Endothelial cell of umbilical vein (primary cell): ENCODE data around the gene METTL21A. TPM values are rescaled to one million over a fixed set of nuclear protein-coding genes. Genes with fewer than 3 reads are reported as not detected.

Source experiments
- Bru-seq: library from RNA; stranded (reverse); fragments of 400-500 nt; gene quantifications from one replicate; lab custom pipeline; 2021; lab: Mats Ljungman, UMichigan
- BruChase-seq, 2 experiments: library from RNA; stranded (reverse); fragments of 400-500 nt; gene quantifications; one replicate each; lab custom pipeline; 2021; lab: Mats Ljungman, UMichigan
- BruUV-seq: library from RNA; stranded (reverse); fragments of 400-500 nt; replicated peaks from 2 replicates; lab custom pipeline; 2021; lab: Mats Ljungman, UMichigan
- CTCF ChIA-PET: fragments of 300-600, 350-600 bp; sonication (Branson Sonifier 250); formaldehyde crosslinking; loops from one replicate; lab custom pipeline; 2021; ENCODE audit warnings: antibody characterized with exemption, inconsistent platforms; lab: Charles Lee
- POLR2A ChIA-PET: fragments of 300-600, 350-600 bp; sonication (Branson Sonifier 250); formaldehyde crosslinking; loops from one replicate; lab custom pipeline; 2021; ENCODE audit warnings: antibody characterized with exemption, inconsistent platforms; lab: Charles Lee
- DNase-seq: peaks from one replicate; pipeline ENCODE4 v3.0.0-alpha.2; 2011; ENCODE audit warnings: low read depth, low spot score
- FAIRE-seq: peaks from 2 replicates; lab custom pipeline; 2011; peaks lifted over from hg19 to GRCh38; lab: Jason Lieb, UNC
- H2AFZ ChIP-seq: 2 replicates; pipeline ENCODE4 v1.6.0; 2012; ENCODE audit warnings: low read depth, low read length, control low read depth, inconsistent platforms
- H3K27ac ChIP-seq: 2 replicates; pipeline ENCODE4 v1.5.1; 2011; ENCODE audit warnings: low read depth, mild to moderate bottlenecking, control low read depth, low read length, moderate library complexity; ENCODE audit not compliant: insufficient read depth
- H3K27me3 ChIP-seq, 2 experiments: 2 replicates each; pipeline versions ENCODE4 v1.6.0 to v1.6.1; 2011; ENCODE audit warnings: low read length in 2 of 2, mixed read lengths in 1 of 2; ENCODE audit not compliant: control insufficient read depth in 2 of 2, insufficient read depth in 2 of 2
- H3K36me3 ChIP-seq, 2 experiments: 2 replicates in 1 of 2; 3 replicates in 1 of 2; pipeline ENCODE4 v1.5.1; 2011; ENCODE audit warnings: low read length in 2 of 2, mild to moderate bottlenecking in 1 of 2, moderate library complexity in 1 of 2; ENCODE audit not compliant: control insufficient read depth in 2 of 2, insufficient read depth in 2 of 2; ENCODE audit errors: extremely low read depth in 1 of 2
- H3K4me1 ChIP-seq: 3 replicates; pipeline ENCODE4 v1.5.1; 2011; ENCODE audit warnings: mild to moderate bottlenecking, low read length; ENCODE audit not compliant: control insufficient read depth, insufficient read depth; ENCODE audit errors: extremely low read depth
- H3K4me2 ChIP-seq: 2 replicates; pipeline ENCODE4 v1.6.1; 2011; ENCODE audit warnings: low read length, control low read depth, mixed read lengths; ENCODE audit not compliant: insufficient read depth
- H3K4me3 ChIP-seq, 3 experiments: fragments of 200-600 bp in 1 of 3; sonication (generic), shearing (Covaris generic) in 1 of 3; replicated peaks in 1 of 3; 2 replicates each; pipeline ENCODE4 v1.5.1; 2011 to 2016; ENCODE audit warnings: control low read depth in 3 of 3, low read length in 3 of 3, mild to moderate bottlenecking in 2 of 3, inconsistent platforms in 1 of 3, low read depth in 1 of 3, moderate library complexity in 1 of 3; ENCODE audit not compliant: insufficient read depth in 1 of 3
- H3K79me2 ChIP-seq: 2 replicates; pipeline ENCODE4 v1.6.0; 2012; ENCODE audit warnings: low read length, inconsistent platforms; ENCODE audit not compliant: control insufficient read depth, insufficient read depth
- H3K9ac ChIP-seq: replicated peaks from 2 replicates; pipeline ENCODE3; 2011; ENCODE audit warnings: low read length, control low read depth; ENCODE audit not compliant: insufficient read depth; ENCODE audit errors: extremely low read depth
- H3K9me1 ChIP-seq: replicated peaks from 3 replicates; pipeline ENCODE4 v1.6.0; 2011; ENCODE audit warnings: mild to moderate bottlenecking, low read length; ENCODE audit not compliant: control insufficient read depth, insufficient read depth; ENCODE audit errors: extremely low read depth
- H3K9me3 ChIP-seq: replicated peaks from 2 replicates; pipeline ENCODE4 v1.5.1; 2012; ENCODE audit warnings: low read length, inconsistent platforms; ENCODE audit not compliant: control insufficient read depth, insufficient read depth
- H4K20me1 ChIP-seq: replicated peaks from 2 replicates; pipeline ENCODE3; 2011; ENCODE audit warnings: mild to moderate bottlenecking, low read length; ENCODE audit not compliant: control insufficient read depth, insufficient read depth; ENCODE audit errors: extremely low read depth
- CTCF ChIP-seq, 2 donors: IDR thresholded peaks; 1 replicate in 1 of 2; 2 replicates in 1 of 2; pipeline ENCODE4 v1.5.1; 2011; ENCODE audit warnings: low read length in 2 of 2, mild to moderate bottlenecking in 2 of 2, moderate library complexity in 2 of 2, control low read depth in 1 of 2, inconsistent platforms in 1 of 2, low read depth in 1 of 2; ENCODE audit not compliant: insufficient read depth in 1 of 2; ENCODE audit errors: extremely low read depth in 1 of 2
- JUN ChIP-seq: IDR thresholded peaks from 2 replicates; pipeline ENCODE4 v1.6.1; 2011; ENCODE audit warnings: borderline replicate concordance, low read depth; ENCODE audit not compliant: insufficient read length, insufficient read depth
- POLR2AphosphoS5 ChIP-seq: IDR thresholded peaks from 2 replicates; pipeline ENCODE4 v1.6.1; 2012; ENCODE audit warnings: low read depth, mild to moderate bottlenecking, control low read depth, low read length, moderate library complexity; ENCODE audit not compliant: insufficient read depth
- dilution Hi-C: fragments of 300-500 bp; cut with MboI; formaldehyde crosslinking; loops from one replicate; pipeline ENCODE4 v1.15.0; 2019; ENCODE audit warnings: low sequenced_read_pairs; ENCODE audit not compliant: extremely low pct_ligation_motif_present
- intact Hi-C: fragments of 100-400 bp; cut with micrococcal nuclease; formaldehyde crosslinking; loops from one replicate; pipeline ENCODE4 v1.10.0; 2022
- long read RNA-seq: library from polyadenylated mRNA; stranded (forward); transcript quantifications from one replicate; pipeline ENCODE4 v2.0.0, GENCODE V29; 2021
- polyA minus RNA-seq, 3 experiments: library from RNA; depleted of rRNA, polyadenylated mRNA; stranded (reverse); fragments of >200 nt; gene quantifications; 1 replicate in 1 of 3; 2 replicates in 2 of 3; pipeline ENCODE4 v1.2.3, GENCODE V29; 2011
- polyA plus RNA-seq, 4 experiments: library from polyadenylated mRNA; depleted of rRNA in 3 of 4; stranded (reverse) in 3 of 4; unstranded in 1 of 4; fragments of >200 nt; gene quantifications; 2 replicates each; pipeline versions ENCODE4 v1.2.1 to v1.2.3, GENCODE V29; 2011 to 2012; ENCODE audit warnings: missing spikeins in 1 of 4
- total RNA-seq: library from RNA; stranded (reverse); gene quantifications from 2 replicates; pipeline ENCODE4 v1.2.3, GENCODE V29; 2021

METTL21A gene
- total RNA-seq (12.8 and 14.0 TPM in 2 replicates), polyA plus RNA-seq (11.4 and 11.6 TPM in 2 replicates), polyA minus RNA-seq (4.3 and 6.4 TPM in 2 replicates), Bru-seq, nascent RNA (percentile 49 among the genes with signal in this experiment), BruChase-seq, experiment 1, labeled RNA remaining after a 6-hour chase (percentile 47 among the genes with signal in this experiment), BruChase-seq, experiment 2, labeled RNA remaining after a 2-hour chase (percentile 50 among the genes with signal in this experiment)
- 13.0 and 13.7 TPM in 2 replicates for polyA plus RNA-seq (2011; cell fraction: cytosol; rRNA removed)
- 4.4 and 7.4 TPM in 2 replicates for polyA plus RNA-seq (2011; cell fraction: nucleus; rRNA removed)
- polyA plus RNA-seq (2012), result 11.8 TPM in 2 replicates
- 14.2 TPM for polyA minus RNA-seq (2011; cell fraction: cytosol; rRNA and poly(A)+ RNA removed)
- polyA minus RNA-seq (2011; cell fraction: nucleus; rRNA and poly(A)+ RNA removed), result 4.6 and 5.7 TPM in 2 replicates
- long read RNA-seq, full-length matches to known transcripts, result 32 of 54 reads
- long read RNA-seq, partial matches to known transcripts, result 2 of 54 reads
- long read RNA-seq, other reads (novel, unspliced or antisense), result 20 of 54 reads

- Histone ChIP-seq H3K9me1 (no peaks in the 10 kb centered on the region), H3K9ac (peak within 1 kb of the TSS; percentile 96), H2AFZ (peak within 1 kb of the TSS; percentile 89), H3K27ac (peak within 1 kb of the TSS; percentile 61), H3K4me1 (peaks cover 6% of the 10 kb centered on the region), H3K4me2 (peak within 1 kb of the TSS; percentile 92), H3K9me3 (no peaks in the 10 kb centered on the region), H3K79me2 (no peaks in the 10 kb centered on the region), H3K27me3 (no peaks in the 10 kb centered on the region), H4K20me1 (no peaks in the 10 kb centered on the region), H3K36me3 (no peaks in the 10 kb centered on the region), H3K4me3 (peak within 1 kb of the TSS; percentile 20 to 75 (median 67))
- intact Hi-C loops, result loop anchor here (1.0 to 5.0 kb wide), 3 partner anchors 52 to 463 kb away; partner anchors contain the start of gene CCNYL1
- ChIA-PET CTCF (interaction anchor here (0.7 to 4.7 kb wide), 30 partner anchors 8 to 447 kb away, joined by 3 to 45 read pairs (median 8); partner anchors contain the start of genes CCNYL1 and CREB1), POLR2A (interaction anchor here (0.8 to 2.1 kb wide), 3 partner anchors 86 to 96 kb away, joined by 3 to 10 read pairs (median 5); partner anchors contain the start of genes CCNYL1 and CREB1)
- BruUV-seq, result no TSS peak
- dilution Hi-C loops, result no loop called here
- DNase-seq (peak; percentile 86), FAIRE-seq (peak; percentile 65)
- TF ChIP-seq POLR2AphosphoS5 (peak; percentile 60), JUN (no peak), CTCF (IDR thresholded peaks at IDR 0.05; ENCODE audit: extremely low read depth in 1 of 2, insufficient read depth in 1 of 2, low read depth in 1 of 2, low read length in 2 of 2) (peak; percentile 39 to 56)
These were observed at the start of gene METTL21A for GRCh38 chr2:207625014-207625907. TSS of gene METTL21A (minus strand) at chr2:207625394. CDS start at chr2:207624375, 1,019 bp downstream.
